Raji (cell line): Measurements from ENCODE around the gene AS3MT.
A peak's percentile ranks its signal among the peaks of the same experiment; 100 is the strongest.

Experiments
- POLR2A ChIP-seq: IDR thresholded peaks from 2 replicates; pipeline ENCODE4 v1.6.1; 2011; ENCODE audit warnings: low read depth, low read length, control low read depth; ENCODE audit not compliant: insufficient read depth

AS3MT gene

DNA sequence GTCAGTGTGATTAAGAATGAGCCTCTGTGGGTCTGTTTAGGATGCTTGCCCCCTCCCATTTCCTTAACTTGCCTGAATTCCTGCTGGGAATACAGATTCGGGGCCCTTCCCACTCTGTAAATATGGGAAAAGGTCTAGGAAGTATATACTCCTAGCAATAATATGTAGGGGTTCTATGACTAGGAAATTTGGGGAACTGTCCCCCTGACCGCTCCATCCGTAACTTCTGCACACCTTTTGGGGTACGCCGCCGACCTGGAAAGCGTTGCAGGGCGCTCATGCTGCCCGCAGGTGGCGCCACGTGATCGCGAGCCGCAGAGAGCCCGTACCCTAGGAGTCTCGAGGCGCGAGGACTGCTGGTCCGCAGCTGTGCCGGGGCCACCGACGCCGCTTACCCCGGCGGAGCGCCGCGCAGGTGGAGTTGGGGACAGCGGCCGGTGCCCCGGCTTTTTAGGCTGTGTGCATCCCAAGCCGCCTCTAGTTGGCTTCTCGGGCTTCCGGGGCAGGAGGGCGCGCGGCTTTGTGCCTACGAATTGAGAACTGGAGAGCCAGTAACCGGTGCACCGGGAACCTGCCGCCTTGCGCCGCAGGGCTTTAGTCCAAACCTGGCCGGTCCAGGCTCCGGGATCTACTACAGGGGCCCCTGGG, 48.2 kb downstream of the AS3MT start:
- no peak for TF ChIP-seq POLR2A

DNA sequence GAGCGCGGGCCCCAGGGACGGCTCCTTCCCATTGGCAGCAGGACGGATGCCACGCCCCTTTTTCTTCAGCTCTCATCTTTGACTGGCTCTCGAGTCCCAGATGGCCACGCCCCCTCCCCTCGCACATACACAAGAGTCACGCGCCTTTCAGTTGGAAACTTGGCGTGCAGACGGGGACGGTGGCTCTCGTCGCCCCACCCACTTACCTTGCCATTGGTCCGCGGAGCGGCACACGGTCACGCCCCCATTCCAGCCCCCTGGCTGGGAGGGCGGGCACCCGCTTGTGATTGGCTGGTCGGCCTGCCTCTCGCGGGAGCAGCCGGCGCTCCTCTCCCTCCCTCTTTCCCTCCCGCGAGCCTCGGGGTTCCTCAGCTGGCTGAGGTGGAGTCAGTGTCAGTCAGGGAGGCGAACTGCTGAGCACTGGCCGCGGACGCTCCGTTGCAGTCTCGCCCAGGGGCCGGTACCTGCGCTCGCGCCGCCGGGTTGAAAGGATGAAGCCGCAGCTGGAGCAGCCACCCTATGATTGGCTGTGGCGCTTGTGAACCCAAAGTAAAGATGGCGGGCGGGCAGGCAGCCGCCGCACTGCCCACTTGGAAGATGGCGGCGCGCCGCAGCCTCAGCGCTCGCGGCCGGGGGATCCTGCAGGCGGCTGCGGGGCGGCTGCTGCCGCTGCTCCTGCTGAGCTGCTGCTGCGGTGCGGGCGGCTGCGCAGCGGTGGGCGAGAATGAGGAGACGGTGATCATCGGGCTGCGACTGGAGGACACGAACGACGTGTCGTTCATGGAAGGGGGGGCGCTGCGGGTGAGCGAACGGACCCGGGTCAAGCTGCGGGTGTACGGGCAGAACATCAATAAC, 48.9 kb downstream of the AS3MT start, which contains the start of gene CNNM2:
CNNM2 (plus strand) TSS at position 333 of the 855 bp plus-strand sequence; CDS start at position 520, 187 bp downstream.
- TF ChIP-seq POLR2A = peak; percentile 50

DNA sequence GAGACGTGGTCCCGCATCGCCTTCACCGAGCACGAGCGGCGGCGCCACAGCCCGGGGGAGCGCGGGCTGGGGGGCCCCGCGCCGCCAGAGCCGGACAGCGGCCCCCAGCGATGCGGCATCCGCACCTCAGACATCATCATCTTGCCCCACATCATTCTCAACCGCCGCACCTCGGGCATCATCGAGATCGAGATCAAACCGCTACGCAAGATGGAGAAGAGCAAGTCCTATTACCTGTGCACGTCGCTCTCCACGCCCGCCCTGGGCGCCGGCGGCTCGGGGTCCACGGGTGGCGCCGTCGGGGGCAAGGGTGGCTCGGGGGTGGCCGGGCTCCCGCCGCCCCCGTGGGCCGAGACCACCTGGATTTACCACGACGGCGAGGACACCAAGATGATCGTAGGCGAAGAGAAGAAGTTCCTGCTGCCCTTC, 49.6 kb downstream of the AS3MT start:
- no peak for TF ChIP-seq POLR2A

DNA sequence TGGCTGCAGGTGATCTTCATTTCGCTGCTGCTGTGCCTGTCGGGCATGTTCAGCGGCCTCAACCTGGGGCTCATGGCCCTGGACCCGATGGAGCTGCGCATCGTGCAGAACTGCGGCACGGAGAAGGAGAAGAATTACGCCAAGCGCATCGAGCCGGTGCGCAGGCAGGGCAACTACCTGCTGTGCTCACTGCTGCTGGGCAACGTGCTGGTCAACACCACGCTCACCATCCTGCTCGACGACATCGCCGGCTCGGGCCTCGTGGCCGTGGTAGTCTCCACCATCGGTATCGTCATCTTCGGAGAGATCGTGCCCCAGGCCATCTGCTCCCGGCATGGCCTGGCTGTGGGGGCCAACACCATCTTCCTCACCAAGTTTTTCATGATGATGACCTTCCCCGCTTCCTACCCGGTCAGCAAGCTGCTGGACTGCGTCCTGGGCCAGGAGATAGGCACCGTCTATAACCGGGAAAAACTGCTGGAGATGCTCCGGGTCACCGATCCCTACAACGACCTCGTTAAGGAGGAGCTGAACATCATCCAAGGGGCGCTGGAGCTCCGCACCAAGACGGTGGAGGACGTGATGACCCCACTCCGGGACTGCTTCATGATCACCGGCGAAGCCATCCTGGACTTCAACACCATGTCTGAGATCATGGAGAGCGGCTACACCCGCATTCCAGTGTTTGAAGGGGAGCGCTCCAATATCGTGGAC, 50.1 kb downstream of the AS3MT start:
- TF ChIP-seq POLR2A = no peak

DNA sequence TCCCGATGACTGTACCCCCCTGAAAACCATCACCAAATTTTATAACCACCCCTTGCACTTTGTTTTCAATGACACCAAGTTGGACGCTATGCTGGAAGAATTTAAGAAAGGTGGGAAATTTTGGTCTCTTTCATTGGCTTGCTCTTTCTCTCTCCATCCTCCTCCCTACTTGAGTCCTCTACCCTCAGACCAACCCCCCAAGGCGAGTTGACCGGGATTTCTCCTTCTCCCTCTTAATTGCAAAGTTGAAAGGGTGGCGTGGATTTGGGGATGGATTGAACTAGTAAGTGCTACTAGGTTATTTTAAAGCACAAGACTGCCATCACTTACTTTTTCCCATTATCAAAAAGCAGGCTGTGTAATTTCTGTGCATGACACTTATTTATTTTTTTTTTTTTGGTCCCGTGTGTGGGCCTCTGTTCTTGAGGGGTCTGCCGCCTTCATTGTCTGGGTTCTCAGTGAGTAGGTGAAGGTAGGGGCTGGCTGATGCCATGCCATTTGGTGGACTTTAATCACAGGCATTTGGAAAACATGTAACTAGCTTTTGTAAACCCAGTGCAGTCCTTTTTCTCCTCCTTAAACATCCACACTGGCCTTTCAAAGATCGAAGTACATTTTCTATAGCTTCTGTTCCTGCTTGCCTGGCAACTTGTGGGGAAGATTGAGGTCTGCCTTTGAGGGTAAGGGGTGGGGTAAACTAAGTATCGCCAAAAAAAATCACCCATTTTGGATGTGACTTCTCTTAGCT, 50.9 kb downstream of the AS3MT start:
- no peak for TF ChIP-seq POLR2A

- no peak for TF ChIP-seq POLR2A
Measured at GRCh38 chr10:102923601-102924000, 54.3 kb downstream of the AS3MT start.

- no peak for TF ChIP-seq POLR2A
Measured at GRCh38 chr10:102926842-102927241, 57.6 kb downstream of the AS3MT start.

- no peak for TF ChIP-seq POLR2A
Measured at GRCh38 chr10:102927311-102928010, 58.2 kb downstream of the AS3MT start.

DNA sequence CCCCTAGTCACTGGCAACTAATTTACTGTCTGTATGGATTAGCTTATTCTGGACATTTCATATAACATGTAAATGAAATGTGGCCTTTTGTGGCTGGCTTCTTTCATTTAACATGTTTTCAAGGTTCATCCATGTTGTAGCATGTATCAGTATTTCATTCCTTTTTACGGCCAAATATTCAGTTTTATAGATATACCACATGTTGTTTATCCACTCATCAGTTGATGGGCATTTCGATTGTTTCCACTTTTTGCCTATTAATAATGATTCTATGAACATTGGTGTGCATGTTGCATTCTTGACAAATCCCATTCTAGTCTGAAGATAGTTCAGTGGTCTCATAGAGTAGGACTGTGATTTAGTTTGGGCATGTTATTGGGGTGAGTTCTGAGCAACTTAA, 61.5 kb downstream of the AS3MT start:
- no peak for TF ChIP-seq POLR2A

DNA sequence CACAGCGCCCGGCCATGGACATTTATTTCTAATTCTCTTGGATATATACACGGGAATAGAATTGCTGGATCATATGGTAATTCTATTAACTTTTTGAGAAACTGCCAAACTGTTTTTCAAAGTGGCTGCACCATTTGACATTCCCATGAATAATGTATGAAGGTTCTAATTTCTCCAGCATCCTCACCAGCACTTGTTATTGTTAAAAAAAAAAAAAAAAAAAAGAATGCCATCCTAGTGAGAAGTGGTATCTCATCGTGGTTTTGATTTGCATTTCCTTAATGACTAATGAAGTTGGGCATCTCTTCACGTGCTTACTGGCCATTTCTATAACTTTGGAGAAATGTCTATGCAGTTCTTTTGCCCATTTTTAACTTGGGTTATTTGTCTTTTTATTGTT, 62.4 kb downstream of the AS3MT start:
- TF ChIP-seq POLR2A = no peak

GRCh38 chr10:102935505-102935904, 66.2 kb downstream of the AS3MT start:
- no peak for TF ChIP-seq POLR2A

DNA sequence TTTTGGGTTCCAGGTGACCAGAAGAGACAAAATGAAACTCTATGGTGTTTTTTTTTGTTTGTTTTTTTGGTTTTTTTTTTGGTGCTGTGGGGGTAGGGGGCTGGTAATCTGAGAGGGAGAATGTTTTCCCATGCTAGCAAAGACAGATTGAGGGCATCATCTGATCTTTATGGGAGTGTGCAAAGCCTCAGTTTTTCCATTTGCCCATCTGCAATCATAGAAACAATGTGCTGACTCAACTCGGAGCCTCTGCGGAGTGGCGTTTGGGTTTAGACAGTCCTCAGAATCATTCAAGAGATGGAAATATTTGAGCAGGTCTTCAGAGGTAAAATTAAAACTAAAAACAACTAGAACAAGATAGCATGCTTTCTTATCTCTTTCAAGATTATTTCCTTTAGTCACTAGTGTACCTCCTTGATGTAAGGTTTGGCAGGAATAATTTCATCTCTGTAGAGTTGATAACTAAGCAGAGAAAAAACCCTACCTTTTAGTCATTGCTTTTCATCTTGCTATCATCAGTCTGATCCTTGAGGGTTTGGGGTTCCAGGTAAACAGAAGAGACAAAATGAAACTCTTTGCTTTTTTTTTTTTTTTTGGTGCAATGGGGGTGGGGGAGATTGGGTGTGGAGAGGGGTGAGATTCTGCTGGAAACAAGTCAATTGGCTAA, 66.8 kb downstream of the AS3MT start:
- no peak for TF ChIP-seq POLR2A

DNA sequence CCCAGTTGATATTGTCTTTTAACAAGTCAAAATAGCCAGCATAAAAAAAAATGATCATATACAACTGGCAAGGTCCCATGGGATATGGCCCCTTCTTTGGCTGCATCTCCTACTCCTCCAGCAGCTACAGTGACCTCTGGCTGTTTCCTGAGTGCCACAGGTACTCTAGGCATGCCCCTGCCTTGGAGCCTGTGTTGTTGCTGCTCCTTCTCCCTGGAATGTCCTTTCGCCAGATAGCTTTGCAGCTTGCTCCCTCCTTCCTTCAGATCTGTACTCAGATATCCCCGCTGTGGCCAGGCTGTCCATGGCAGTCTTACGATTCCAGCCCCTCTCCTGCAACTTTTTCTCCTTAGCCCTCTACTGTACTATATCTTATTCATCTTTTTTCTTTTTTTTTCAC, 72.1 kb downstream of the AS3MT start:
- TF ChIP-seq POLR2A = no peak

DNA sequence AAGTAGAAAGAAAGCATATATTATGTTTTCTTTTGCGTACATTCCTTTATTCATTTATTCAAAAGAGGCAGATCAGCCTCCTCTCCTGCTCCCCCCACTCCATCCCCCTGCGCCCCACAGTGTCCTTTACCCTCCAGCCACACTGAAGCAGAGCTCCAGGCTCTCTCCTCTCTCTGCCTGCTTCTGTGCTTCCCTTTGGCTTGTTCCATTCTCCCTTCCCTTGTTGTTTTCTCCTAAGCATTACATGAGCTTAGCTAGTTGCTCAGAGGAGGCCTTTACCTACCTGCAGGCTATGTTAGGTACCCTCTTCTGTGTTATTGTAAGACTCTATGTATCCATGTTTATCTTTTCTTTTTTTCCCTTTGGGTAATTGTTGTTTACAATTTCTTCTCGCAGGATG, 76.2 kb downstream of the AS3MT start:
- no peak for TF ChIP-seq POLR2A

GRCh38 chr10:102945962-102946361, 76.7 kb downstream of the AS3MT start:
- no peak for TF ChIP-seq POLR2A
